HL-60 (cell line): ENCODE measurements around the gene BHMT2.

ENCODE experiments used
- GABPA ChIP-seq: IDR thresholded peaks from 2 replicates; pipeline ENCODE4 v1.6.1; 2012; ENCODE audit warnings: low read depth
- POLR2AphosphoS5 ChIP-seq: IDR thresholded peaks from 2 replicates; pipeline ENCODE4 v1.6.1; 2012; ENCODE audit warnings: low read depth
- REST ChIP-seq: IDR thresholded peaks from 2 replicates; pipeline ENCODE4 v1.6.1; 2012; ENCODE audit warnings: low read depth; ENCODE audit not compliant: insufficient replicate concordance
- SPI1 ChIP-seq: IDR thresholded peaks from 2 replicates; pipeline ENCODE4 v1.6.1; 2012; ENCODE audit warnings: low read depth, mild to moderate bottlenecking, borderline replicate concordance
- TF ChIP-seq, protein P1 (sequence below): IDR thresholded peaks from one replicate; pipeline ENCODE4 v1.5.1; 2011; ENCODE audit warnings: low read length, control low read depth, inconsistent platforms; ENCODE audit not compliant: insufficient read depth

- TF ChIP-seq, protein P1, sequence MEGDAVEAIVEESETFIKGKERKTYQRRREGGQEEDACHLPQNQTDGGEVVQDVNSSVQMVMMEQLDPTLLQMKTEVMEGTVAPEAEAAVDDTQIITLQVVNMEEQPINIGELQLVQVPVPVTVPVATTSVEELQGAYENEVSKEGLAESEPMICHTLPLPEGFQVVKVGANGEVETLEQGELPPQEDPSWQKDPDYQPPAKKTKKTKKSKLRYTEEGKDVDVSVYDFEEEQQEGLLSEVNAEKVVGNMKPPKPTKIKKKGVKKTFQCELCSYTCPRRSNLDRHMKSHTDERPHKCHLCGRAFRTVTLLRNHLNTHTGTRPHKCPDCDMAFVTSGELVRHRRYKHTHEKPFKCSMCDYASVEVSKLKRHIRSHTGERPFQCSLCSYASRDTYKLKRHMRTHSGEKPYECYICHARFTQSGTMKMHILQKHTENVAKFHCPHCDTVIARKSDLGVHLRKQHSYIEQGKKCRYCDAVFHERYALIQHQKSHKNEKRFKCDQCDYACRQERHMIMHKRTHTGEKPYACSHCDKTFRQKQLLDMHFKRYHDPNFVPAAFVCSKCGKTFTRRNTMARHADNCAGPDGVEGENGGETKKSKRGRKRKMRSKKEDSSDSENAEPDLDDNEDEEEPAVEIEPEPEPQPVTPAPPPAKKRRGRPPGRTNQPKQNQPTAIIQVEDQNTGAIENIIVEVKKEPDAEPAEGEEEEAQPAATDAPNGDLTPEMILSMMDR, result no peak
- no peak for TF ChIP-seq REST
- no peak for TF ChIP-seq POLR2AphosphoS5
- TF ChIP-seq GABPA, result no peak
- TF ChIP-seq SPI1, result no peak
Measured at GRCh38 chr5:79112703-79113058, 43.1 kb downstream of the BHMT2 start.
